ENCODE results near the gene VPS54.

VPS54 gene

DNA sequence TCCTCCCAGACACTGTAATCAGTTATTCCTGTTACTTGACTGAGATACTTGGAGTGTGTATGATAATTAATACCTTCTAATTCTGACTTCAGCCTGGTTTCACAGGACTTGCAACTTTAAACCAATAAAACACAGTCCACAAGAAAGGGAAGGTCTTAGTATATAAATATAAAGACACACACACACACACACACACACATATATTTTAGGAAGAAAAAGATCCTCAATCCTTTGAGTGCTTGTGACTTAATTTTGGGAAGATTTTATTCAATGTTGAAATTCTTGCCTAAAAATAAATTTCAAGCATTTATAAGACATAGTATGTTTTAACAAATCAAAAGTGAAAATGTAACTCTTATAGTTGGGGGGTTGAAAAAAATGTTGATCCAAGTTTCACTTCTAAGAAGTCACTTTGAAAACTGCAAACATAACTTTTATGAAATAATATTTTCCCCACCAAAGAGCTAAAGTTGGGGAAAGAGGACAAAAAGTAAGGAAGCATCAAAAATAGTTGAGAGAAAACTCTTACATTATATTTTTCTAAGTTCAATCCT lies 824 bp upstream of the VPS54 start:
- DNase-seq (ENCODE audit: extremely low read depth, insufficient read length), result peak; percentile 41
- TF ChIP-seq, protein P1, sequence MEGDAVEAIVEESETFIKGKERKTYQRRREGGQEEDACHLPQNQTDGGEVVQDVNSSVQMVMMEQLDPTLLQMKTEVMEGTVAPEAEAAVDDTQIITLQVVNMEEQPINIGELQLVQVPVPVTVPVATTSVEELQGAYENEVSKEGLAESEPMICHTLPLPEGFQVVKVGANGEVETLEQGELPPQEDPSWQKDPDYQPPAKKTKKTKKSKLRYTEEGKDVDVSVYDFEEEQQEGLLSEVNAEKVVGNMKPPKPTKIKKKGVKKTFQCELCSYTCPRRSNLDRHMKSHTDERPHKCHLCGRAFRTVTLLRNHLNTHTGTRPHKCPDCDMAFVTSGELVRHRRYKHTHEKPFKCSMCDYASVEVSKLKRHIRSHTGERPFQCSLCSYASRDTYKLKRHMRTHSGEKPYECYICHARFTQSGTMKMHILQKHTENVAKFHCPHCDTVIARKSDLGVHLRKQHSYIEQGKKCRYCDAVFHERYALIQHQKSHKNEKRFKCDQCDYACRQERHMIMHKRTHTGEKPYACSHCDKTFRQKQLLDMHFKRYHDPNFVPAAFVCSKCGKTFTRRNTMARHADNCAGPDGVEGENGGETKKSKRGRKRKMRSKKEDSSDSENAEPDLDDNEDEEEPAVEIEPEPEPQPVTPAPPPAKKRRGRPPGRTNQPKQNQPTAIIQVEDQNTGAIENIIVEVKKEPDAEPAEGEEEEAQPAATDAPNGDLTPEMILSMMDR (IDR thresholded peaks at IDR 0.05; ENCODE audit: insufficient read depth, low read length, poor library complexity, severe bottlenecking), result no peak
- peak overlapping the region; percentile 82 for H3K4me3 ChIP-seq (replicated peaks; ENCODE audit: low read depth, low read length)
- H3K36me3 ChIP-seq (ENCODE audit: control insufficient read depth, insufficient read depth, low read length), result no peaks in the 10 kb centered on the region
- no peaks in the 10 kb centered on the region for H3K27me3 ChIP-seq (replicated peaks; ENCODE audit: control insufficient read depth, insufficient read depth, low read length)

DNA sequence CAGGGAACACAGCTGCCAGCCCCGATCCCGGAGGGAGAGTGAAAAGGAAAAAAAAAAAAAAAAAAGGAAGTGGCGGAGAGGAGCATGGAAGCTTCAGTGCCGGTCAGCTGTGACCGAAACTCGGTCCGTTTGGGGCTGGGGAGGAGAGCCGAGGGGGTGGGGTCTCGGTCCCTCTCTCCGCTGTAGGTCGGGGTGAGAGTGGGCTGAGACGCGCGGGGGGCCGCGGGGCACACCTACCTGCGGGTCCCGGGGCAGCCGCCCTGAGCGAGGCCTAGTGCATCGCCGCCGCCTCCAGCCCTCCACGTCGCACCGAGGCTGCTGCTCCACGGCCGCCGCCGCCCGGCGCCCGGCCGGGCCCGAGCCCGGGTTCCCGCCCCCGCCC lies 536 bp downstream of the VPS54 start:
- TF ChIP-seq, protein P1 (IDR thresholded peaks at IDR 0.05; ENCODE audit: insufficient read depth, low read length, poor library complexity, severe bottlenecking), result no peak
- peak overlapping the region; percentile 82 for H3K4me3 ChIP-seq (replicated peaks; ENCODE audit: low read depth, low read length)
- DNase-seq (ENCODE audit: extremely low read depth, insufficient read length), result no peak

DNA sequence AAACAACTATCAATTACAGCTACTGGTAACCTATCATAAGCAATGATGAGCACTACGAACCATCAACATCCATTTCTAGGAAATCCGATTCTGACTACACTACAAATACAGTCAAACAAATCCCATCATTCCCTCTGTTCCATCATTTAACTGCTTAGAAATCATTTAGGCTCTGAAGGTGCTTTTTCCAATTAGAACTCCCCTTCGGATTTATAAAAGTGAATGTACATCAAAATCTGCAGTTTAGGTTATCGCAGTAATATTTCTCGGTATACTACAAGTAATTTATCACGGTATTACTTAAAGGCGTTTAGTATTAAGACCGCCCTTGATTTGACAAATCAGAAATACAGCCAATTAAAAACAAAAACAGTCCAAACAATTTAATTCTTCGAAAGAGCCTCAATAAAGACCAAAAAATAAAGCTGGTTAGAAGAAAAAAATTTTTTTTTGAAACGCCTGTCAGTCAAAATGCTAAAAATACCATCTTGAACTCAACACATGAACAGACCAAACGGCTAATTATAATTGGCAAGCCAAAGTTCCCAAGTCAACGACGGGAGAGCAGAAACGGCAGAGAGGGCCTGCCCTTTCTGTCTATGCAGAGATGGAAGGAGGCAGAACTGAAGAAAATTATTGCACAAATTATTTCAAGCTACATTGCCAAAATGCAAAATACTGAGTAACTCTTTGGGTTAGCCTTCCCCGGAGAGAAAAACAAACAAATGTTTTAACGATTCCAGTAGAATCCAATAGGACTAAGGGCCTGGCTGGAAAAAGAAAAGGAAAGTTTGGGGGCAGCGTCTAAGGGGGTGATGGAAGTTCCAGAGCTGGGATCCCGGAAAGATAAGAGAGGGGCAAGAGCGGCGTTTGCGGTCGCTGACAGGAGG lies 1.2 kb downstream of the VPS54 start:
- Histone ChIP-seq H3K36me3 (ENCODE audit: control insufficient read depth, insufficient read depth, low read length) (no peaks in the 10 kb centered on the region), H3K4me3 (replicated peaks; ENCODE audit: low read depth, low read length) (peak overlapping the region; percentile 82), H3K27me3 (replicated peaks; ENCODE audit: control insufficient read depth, insufficient read depth, low read length) (no peaks in the 10 kb centered on the region)
- no peak for DNase-seq (ENCODE audit: extremely low read depth, insufficient read length)
- TF ChIP-seq, protein P1 (IDR thresholded peaks at IDR 0.05; ENCODE audit: insufficient read depth, low read length, poor library complexity, severe bottlenecking), result no peak

More for the DNA sequence above, 536 bp downstream of the VPS54 start:
- Histone ChIP-seq H3K27me3 (replicated peaks; ENCODE audit: control insufficient read depth, insufficient read depth, low read length) (no peaks in the 10 kb centered on the region), H3K36me3 (ENCODE audit: control insufficient read depth, insufficient read depth, low read length) (no peaks in the 10 kb centered on the region)

DNA sequence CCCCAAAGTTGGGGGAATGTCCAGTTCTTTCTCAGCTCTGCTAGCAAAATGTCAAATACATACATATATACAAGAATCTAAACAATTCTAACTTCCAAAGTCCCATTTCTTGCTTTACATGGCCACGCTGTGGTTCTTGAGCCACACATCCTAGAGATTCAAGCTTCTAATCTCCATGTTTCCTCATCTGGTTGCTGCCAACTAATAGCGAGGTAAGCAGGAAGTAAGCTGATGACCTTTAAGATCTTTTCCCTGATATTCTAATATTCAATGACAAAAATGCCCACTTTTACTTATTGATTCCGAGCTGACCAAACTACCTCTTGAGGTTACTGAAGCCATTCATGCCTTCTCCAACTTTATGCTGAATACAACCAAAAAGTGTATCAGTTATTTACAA lies 3.3 kb downstream of the VPS54 start:
- no peaks in the 10 kb centered on the region for H3K27me3 ChIP-seq (replicated peaks; ENCODE audit: control insufficient read depth, insufficient read depth, low read length)
- TF ChIP-seq, protein P1 (IDR thresholded peaks at IDR 0.05; ENCODE audit: insufficient read depth, low read length, poor library complexity, severe bottlenecking), result no peak
- DNase-seq (ENCODE audit: extremely low read depth, insufficient read length), result no peak
- no peaks in the 10 kb centered on the region for H3K36me3 ChIP-seq (ENCODE audit: control insufficient read depth, insufficient read depth, low read length)
- H3K4me3 ChIP-seq (replicated peaks; ENCODE audit: low read depth, low read length), result no peak overlapping the region

DNA sequence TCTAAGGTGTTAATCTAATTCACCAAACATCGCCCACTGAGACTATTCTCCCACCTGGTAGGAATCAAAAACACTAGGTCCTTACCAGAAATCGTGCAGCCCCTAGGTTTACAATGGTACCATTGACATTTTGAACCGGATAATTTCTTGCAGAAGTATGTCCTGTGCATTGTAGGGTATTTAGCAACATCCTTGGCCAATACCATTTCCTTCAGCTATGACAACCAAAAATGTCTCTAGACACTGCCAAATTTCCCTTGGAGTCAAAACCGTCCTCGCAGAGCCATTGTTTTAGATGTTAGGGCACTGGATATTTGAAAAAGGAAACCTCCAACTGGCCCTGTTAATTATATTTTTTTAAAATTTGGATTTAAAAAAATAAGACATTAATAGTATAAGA lies 3.8 kb downstream of the VPS54 start:
- no peak for DNase-seq (ENCODE audit: extremely low read depth, insufficient read length)
- H3K36me3 ChIP-seq (ENCODE audit: control insufficient read depth, insufficient read depth, low read length), result no peaks in the 10 kb centered on the region
- no peak overlapping the region for H3K4me3 ChIP-seq (replicated peaks; ENCODE audit: low read depth, low read length)
- H3K27me3 ChIP-seq (replicated peaks; ENCODE audit: control insufficient read depth, insufficient read depth, low read length), result no peaks in the 10 kb centered on the region
- TF ChIP-seq, protein P1 (IDR thresholded peaks at IDR 0.05; ENCODE audit: insufficient read depth, low read length, poor library complexity, severe bottlenecking), result no peak
